HG02981 (cell line): ENCODE results near the gene PAX8.
A peak's percentile ranks its signal among the peaks of the same experiment; 100 is the strongest.

Source experiments
- ATAC-seq: cut with Tn5 transposase; IDR thresholded peaks from one replicate; pipeline ENCODE4 v1.9.1; 2021; ENCODE audit warnings: mild to moderate bottlenecking, moderate library complexity; ENCODE audit not compliant: unreplicated experiment

Gene PAX8

DNA sequence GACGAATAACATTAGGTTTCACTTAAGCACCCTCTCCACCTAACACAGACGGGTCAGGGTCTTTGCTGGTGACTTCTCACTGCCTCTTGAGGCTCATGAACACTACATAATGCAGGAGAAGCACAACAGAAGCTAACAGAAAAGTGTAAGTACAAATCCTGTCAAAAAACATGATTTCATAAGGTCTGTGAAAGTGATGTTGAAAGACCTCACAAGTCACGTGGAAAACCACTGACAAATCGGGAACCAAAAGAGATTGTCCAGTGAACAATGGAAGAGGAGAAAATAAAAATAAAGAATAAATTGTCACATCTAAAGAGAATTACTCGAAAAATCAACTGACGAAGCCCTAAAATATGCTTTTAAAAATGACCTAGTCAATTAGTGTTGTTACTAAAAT, 91.0 kb downstream of the PAX8 start:
- ATAC-seq = no peak

DNA sequence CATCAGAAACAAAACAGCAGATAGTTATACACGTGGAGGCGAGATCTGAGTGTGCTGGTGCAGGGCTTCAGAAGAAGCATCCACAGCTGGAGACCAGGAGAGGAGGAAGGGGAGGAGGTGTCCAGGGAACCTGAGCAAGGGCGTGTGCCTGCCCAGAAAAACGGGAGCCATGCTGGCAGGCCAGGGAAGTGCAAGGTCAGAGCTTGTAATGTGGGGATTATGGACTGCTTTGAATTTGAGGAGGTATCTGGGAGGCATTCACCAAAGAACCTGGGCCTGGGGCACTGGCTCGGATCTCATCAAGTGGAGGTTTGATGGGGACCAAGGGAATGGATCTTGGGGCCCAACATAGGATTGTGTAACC, 92.3 kb downstream of the PAX8 start:
- no peak for ATAC-seq

DNA sequence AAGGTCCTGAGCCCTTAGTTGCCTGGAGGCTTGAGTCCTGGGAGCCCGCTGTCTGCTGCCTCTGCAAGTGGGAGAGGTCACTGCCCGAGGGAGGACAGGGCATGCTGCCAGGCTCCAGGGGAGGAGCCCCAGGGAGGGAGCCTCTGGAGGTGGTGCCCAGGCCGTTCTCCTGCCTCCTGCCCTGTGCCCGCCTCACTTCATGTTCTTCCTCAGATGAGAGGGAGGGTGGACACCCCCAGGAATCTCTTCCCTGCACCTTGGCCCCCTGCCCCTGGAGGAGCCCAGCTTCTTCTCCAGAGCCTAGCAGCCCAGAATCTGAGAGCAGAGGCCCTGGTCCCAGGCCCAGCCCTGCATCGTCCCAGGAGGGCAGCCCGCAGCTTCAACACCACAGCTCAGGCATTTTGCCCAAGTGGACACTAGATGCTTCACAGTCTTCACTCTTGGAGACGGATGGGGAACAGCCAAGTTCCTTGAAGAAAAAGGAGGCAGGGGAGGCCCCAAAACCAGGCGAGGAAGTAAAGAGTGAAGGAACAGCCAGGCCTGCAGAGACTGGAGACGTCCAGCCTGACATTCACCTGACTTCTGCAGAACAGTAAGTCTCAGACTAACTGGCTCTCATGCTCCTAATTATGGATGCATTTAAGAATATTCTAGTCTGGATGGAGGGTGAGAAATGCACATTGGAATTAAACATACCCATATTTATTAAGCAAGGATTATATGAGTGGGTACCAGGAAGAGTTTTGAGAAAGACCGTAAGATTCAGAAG, 92.9 kb downstream of the PAX8 start:
- no peak for ATAC-seq

DNA sequence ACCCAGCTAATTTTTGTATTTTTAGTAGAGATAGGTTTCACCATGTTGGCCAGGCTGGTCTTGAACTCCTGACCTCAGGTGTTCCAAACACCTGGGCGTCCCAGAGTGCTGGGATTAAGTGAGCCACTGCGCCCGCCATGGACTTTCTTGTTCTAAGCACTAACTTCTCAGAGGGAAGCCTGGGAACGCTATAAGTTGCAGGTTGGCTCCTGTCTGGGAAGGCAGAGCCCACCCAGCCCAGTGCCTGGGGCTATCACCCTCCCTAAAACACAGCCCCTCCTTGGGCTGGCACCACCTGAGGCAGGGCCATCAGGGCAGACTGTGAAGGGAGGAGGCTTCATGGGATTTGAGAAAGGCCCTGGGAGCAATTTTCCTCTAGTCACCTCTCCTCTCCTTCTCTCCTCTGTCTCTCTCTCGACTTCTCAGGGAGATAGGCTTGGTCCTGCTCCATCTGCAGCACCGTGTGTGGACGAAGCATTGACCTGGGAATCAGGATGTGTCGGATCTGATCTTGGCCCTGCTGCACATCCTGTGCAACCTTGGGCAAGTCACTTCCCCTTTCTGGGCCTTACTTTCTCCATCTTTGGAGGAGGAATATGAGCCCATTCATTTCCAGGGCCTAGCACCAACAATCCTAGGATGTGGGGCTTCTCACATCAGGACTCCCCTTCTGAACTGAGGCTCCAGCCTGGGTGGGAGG, 94.0 kb downstream of the PAX8 start:
- no peak for ATAC-seq

DNA sequence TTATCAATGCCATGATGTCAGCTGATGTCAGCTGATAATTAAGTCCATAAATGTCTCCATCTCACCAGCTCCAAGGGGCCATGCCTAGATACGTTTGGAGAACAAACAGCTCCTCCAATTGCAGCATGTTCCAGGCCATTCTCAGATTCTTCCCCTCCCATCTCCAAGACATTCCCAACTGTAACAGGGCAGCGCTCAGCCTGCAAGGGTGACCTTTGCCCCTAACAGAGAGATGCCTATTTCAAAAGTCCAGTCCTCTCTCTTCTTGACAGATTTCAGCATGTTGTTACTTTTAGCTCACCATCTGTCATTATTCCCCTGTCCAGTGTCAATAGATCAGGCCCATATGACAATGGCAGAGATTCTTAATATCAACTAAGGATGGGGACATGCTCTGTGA, 95.0 kb downstream of the PAX8 start:
- ATAC-seq = no peak

DNA sequence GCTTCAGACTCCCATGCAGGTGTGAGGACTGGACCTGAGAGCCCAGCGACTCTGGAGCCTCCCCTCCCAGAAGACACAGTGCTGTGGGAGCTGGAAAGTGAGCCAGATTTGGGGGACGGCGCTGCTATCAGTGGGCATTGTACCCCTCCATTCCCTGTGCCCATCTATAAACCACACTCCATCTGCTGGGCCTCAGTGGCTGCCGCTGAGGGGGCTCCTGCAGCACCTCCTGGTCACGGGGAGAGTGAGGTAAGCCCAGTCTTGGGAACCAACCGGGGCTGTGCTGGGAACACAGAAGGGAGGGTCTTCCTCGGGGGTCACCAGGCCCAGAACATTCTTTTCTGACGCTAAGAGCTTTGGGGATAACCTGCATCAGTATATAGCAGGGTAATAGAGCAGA, 95.5 kb downstream of the PAX8 start:
- ATAC-seq = no peak

DNA sequence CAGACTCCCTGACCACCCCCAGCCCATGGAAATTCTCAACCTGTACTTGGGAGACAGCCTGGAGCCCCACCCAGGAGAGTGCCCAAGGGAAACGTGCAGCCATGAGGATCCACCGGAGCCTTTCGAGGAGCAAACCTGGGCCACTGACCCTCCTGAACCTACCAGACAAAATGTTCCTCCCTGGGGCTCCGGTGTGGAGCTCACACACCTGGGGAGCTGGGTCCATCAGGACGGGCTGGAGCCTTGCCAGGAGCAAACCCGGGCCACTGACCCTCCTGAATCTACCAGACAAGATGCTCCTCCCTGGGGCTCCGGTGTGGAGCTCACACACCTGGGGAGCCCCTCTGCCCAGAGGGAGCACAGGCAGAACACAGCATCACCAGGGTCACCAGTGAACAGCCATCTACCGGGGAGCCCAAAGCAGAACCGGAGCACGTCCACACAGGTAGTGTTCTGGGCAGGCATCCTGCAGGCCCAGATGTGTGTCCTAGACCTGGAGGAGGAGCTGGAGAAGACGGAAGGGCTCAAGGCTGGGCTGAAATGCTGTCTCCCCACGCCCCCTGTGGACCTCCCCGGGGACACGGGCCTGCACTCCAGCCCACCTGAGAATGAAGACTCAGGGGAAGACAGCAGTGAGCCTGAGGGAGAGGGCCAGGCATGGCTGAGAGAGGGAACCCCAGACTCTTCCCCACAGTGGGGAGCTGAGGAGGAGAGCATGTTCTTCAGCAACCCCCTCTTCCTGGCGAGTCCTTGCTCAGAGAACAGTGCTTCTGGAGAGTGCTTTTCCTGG, 96.1 kb downstream of the PAX8 start:
- no peak for ATAC-seq

DNA sequence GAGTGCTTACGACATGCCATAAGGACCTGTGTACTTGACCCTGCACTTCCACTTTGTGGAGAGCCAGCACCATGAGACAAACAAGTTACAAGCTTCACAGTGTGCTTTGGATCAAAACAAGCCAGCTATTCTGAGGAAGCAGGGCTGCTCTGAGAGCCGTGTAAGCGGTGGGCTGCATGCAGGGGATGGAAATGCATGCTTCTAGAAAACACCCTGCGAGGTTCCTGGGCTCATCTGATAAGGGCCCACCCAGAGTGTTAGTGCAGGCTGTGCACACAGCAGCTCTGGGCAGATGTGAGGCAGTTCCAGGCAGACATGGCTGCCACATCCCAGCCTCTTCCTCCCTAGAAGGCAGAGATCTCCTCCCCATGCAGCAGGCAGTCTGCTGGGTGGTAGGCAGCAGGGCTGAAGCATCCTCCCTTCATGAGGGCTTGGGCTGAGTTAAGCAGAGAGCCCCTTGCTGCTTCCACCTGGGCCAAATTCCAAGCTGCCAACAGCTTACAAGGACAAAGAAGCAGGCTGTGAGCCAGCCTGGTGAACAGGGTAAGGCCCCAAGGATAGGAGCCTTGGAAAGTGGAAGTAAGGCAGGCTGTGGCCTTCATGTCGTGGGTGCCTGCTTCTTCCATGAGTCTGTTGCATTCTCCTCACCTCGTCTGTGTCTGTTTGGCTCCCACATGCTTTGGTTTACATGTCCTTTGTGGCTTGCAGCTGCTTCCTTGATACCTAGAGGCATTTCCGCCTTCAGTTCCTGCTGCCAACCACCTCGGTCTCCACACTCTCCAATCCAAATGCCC, 97.3 kb downstream of the PAX8 start:
- no peak for ATAC-seq

DNA sequence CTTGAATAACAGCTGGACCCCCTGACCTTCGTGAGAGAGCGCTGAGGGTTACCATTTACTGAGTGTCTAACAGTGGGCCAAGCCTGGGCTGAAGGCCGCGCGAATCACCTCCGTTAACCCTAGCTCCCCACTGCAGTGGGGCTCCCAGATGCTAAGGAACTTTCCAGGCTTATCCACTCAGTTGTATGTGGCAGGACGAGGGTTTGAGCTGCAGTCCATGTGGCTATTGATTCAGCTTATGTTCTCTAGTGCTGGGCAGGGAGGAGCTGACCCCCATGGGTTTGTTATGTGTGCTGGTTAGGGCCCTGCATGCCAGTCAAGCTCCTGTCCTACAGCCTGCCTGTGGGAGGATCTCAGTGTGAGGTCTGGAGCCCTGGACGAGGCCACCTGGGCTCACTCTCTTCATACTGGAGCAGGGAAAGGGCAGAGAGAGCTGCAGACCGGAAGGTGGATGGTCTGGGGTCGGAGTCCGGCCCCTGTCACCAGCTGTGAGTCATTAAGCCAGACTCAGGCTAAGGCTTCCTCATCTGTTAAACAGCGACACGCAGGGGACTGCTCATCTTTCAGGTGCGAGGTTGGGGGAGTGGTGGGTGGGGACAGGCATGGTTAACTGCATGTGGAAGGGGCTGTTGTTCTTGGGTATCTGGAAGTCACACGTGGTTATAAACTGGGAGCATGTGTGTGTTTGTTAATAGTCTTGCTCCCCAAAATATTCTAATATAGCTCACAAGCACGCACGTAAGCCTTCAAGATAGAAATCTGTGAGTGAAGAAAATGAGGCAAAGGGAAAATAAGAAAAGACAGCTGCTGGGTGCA, 98.4 kb downstream of the PAX8 start:
- no peak for ATAC-seq

DNA sequence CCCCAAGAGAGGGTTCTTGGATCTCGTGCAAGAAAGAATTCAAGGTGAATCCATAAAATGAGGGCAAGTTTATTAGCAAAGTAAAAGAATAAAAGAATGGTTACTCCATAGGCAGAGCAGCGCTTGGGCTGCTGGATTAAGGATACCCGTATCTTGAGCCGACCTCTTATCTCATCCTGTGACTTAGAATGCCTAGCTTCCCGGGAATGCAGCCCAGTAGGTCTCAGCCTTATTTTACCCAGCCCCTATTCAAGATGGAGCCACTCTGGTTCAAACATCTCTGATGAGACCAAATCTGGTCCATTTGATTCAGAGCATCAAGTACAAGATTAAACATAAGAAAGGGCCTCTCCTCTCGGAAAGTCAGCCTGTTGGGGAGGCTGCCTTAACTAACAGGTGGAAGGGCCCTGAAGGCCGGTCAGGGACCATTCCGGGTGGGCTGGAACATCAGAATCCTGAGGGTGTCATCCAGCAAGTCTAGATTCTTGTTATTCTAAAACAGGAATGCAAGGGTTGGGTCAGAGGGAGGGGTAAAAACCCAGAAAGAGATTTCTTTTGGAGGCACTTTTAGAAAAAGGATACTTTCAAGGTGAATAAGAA, 99.2 kb downstream of the PAX8 start:
- no peak for ATAC-seq

DNA sequence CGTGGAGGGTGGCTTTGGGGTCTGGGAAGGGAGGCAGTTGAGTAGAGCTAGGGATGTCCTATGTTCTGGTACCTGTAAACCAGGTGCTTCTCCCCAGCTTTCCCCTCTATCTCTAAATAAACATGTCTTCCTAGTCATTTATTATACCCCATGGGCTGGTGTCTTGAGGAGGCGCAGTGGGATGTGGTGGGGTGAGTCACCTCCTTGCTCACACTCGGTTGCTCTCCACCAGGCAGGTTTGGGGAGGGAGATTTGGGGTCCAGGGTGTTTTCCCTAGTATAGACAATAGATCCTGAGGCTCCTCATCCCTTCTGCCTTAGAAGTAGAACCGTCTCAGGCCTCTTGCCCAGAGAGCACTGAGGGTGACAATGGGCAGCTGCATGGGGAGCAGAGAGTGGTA, 99.8 kb downstream of the PAX8 start:
- ATAC-seq = no peak

DNA sequence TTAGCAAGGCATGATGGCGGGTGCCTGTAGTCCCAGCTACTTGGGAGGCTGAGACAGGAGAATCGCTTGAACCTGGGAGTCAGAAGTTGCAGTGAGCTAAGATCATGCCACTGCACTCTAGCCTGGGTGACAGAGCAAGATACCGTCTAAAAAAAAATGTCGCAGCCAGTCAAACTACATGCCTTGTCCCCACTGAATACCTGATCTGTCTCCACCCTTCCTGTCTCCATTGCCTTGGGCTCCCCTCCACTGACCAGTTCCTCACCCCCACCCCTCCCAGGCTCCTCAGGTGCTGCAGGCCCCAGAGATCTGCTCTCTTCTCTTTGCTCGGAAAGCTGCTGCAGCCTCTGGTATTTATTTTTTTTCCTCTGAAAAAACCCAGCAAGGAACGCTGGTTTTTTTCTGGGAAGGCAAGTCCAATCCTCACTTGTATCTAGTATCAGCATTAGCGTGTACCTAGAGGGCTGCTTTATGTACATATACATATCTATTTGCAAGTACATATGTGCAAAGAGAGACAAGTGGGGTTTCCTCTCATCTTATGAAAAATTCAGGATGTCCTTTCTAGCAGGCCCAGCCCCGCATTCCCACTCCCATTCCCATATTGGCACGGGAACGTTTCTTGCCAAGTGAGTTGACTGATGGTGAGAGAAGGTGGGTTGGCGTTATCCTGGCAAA, 100.5 kb downstream of the PAX8 start:
- no peak for ATAC-seq

DNA sequence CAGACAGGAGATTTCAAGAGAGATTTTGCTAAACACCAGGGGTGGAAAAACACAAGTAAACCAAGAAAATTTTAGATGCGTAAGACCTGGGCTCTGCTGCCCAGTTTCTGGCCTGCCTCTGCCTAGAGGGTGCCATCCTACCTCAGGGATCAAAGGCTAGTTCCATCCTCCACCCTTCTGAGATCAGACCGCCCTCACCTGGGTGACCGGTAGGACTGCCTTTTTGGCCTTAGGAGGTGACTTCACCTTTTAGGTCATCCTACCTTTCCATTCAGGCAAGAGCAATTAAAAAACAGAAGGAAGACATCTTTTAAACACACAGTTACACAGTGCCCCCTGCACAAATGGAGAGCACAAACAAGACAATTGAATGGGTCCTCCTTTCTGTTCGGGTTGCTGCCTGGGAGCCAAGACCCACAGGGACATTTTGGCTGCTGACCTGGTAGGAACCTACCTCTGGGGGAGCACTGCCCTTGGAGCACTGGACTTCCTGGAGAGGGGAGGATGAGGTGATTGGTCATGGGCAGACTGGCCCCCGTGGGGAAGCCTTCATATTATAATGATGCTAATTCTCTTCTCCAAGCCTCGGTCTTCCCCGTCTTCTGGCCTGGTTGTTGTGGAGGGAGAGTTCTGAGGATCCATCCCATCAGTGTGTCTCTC, 101.9 kb downstream of the PAX8 start:
- ATAC-seq = no peak

DNA sequence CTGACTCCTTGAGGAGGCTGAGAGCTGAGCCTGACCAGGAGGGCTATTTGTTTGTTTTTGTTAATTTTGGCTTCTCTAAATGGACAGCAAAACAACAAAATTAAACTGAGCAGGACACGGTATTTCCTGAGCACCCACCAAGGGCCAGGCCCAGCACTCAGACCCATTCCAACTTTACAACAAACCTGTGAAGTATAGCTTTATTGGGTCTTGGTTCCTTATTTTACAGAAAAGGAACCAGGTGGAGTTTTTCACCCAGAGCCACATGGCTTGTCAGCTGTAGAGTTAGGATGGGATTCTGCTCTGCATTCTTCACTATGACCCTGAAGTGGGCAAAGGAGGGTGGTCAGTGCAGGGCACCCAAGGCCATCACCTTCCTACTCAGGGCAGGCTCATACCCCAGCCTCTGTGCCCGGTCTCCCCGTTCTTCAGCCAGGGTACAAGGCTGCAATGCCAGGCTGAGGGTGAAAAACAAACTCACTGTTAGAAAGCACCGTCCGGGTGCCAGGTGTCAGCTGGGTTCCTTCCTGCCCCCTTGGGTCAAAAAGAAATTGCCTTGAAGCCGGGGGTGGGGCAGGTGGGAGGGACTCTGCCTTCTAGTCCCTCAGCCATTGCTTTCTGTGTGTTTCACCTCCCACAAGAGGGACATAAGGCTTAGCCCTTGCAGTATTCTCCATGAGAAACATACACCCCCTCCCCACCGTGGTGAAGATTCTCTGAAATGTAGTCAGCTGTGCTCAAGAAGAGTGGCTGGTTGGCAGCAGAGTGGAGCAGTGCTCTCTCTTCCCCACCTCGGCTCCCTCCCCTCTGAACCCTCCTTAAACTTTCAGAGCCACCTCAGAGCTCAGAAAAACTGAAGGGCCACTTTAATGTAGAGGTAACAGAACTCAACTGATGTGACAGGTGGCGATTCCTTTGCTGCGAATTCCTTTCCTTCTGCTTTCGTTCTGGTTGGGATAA, 102.7 kb downstream of the PAX8 start:
- no peak for ATAC-seq

DNA sequence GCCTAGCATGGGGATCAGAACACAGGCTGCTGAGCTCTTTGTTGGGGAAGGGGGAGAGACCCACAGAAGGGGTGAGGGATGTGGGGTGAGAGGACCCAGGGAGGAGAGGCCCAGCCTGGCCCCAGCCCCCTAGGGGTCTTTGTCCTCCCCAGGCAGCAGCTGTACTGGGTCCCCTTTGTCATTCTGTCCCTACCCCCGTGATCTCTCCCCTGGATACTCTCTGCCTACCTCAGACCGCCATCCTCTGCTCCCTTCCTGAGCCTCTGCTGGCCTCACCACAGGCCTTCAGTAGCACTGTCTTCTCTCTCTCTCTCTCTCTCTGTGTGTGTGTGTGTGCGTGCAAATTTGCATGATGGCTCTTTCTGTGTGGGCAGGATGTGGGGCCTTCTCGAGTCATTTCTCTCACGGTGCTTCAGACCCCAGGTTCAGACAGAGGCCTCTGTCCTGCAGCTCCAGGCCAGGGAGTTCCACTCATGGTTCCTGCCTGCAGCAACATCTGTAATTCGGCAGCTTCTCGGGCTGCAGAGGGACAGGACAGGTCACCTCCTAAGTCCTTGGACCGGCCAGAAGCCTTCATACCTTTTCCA, 103.6 kb downstream of the PAX8 start:
- peak; percentile 69 for ATAC-seq

DNA sequence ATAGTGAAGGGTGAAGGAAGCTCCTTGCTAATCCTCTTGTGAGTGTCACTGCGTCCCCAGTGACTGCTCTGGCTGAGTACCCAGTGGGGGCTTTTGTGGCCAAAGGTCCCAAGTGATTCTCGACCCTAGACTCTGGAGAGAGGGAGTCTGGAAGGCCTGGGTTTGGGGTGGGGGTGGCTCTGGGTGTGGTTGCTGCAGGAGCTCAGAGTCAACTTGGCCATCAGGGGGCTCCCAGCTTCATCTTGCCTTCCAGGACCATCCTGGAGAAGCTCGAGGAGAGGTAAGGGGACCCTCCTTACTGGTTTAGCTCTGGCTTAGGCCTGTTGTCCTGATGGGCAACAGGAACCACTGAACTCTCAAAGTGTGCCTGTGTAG, 104.4 kb downstream of the PAX8 start:
- no peak for ATAC-seq
